ENCODE data around the gene MRPL16. TPM values are rescaled to one million over a fixed set of nuclear protein-coding genes. Genes with fewer than 3 reads are reported as not detected.

MRPL16 gene
- total RNA-seq, 2 donors from 2014 or later, result 25.5 to 29.8 TPM

Other genes with a start within 250 kb of the MRPL16 start
- 10 to 100 TPM; 29.7 to 35.7 TPM for gene OSBP, start 195.0 kb downstream of the MRPL16 start, total RNA-seq
- gene PATL1, start 141.7 kb downstream of the MRPL16 start, total RNA-seq, result 10 to 100 TPM; 19.4 to 24.2 TPM
- gene OR10V1, start 96.9 kb downstream of the MRPL16 start, total RNA-seq, result not detected
- gene STX3, start 55.4 kb downstream of the MRPL16 start, total RNA-seq, result 10 to 100 TPM; 13.5 to 19.6 TPM
- not detected for gene CBLIF, start 34.7 kb upstream of the MRPL16 start, total RNA-seq
- not detected for gene TCN1, start 55.7 kb upstream of the MRPL16 start, total RNA-seq
- gene OOSP3, start 68.0 kb upstream of the MRPL16 start, total RNA-seq, result not detected
- gene OOSP1, start 127.7 kb upstream of the MRPL16 start, total RNA-seq, result not detected
- gene OOSP4A, start 153.3 kb upstream of the MRPL16 start, total RNA-seq, result not detected
- not detected for gene OOSP4B, start 206.4 kb upstream of the MRPL16 start, total RNA-seq
- not detected for gene OOSP2, start 229.6 kb upstream of the MRPL16 start, total RNA-seq
- not detected for gene MS4A3, start 245.9 kb upstream of the MRPL16 start, total RNA-seq

Data from posterior vena cava (tissue), 2 donors.